Testis (tissue), 3 donors: ENCODE data around the gene SEPHS1. TPM values are rescaled to one million over a fixed set of nuclear protein-coding genes. Genes with fewer than 3 reads are reported as not detected.

Source experiments
- DNase-seq: peaks from one replicate; pipeline ENCODE4 v3.0.0-alpha.2; 2019
- H3K27ac ChIP-seq, 2 donors: fragments of 200-600 bp; sonication (generic); one replicate each; pipeline ENCODE4 v1.5.1; 2019
- H3K27me3 ChIP-seq: fragments of 200-600 bp; sonication (generic); one replicate; pipeline ENCODE4 v1.5.1; 2019
- H3K36me3 ChIP-seq: fragments of 200-600 bp; sonication (generic); one replicate; pipeline ENCODE4 v1.5.1; 2017; ENCODE audit warnings: low read depth; ENCODE audit errors: missing control alignments
- H3K4me1 ChIP-seq: fragments of 200-600 bp; sonication (generic); one replicate; pipeline ENCODE4 v1.5.1; 2019
- H3K4me3 ChIP-seq, 2 donors: fragments of 200-600 bp; sonication (generic); one replicate each; pipeline ENCODE4 v1.5.1; 2017 to 2019
- H3K9me3 ChIP-seq: fragments of 200-600 bp; sonication (generic); one replicate; pipeline ENCODE4 v1.5.1; 2017
- POLR2A ChIP-seq: fragments of 450-650 bp; IDR thresholded peaks from one replicate; pipeline ENCODE4 v1.6.1; 2017; ENCODE audit warnings: antibody characterized with exemption, mild to moderate bottlenecking, moderate library complexity
- WGBS, 2 donors: methylation state at CpG; one replicate each; pipeline ENCODE4 v1.1.5; 2018; 5-methylcytosine and 5-hydroxymethylcytosine counted together
- intact Hi-C: fragments of 100-400 bp; cut with DNase I; formaldehyde crosslinking; loops from one replicate; pipeline ENCODE4 v1.15.1; 2023; ENCODE audit warnings: low total_unique reads
- polyA plus RNA-seq: library from polyadenylated mRNA; stranded (reverse); fragments of 350-450 nt; fragmentation: Illumina TruSeq; extraction: RNeasy Lipid Tissue Mini Kit (QIAGEN cat#74804); gene quantifications from one replicate; pipeline ENCODE4 v1.2.3, GENCODE V29; 2014; ENCODE audit warnings: low read depth, low replicate concordance; ENCODE audit not compliant: insufficient read depth
- total RNA-seq, 2 donors: library from RNA; depleted of rRNA; stranded (reverse); fragments of >200 nt; gene quantifications; one replicate each; pipeline ENCODE4 v1.2.3, GENCODE V29; 2016
- TF ChIP-seq, protein P1 (sequence below), 3 experiments: fragments of 450-650 bp in 2 of 3; fragments of 200-600 bp in 1 of 3; sonication (generic) in 1 of 3; IDR thresholded peaks; one replicate each; pipeline ENCODE4 v1.5.1; 2016 to 2019; ENCODE audit warnings: antibody characterized with exemption in 3 of 3, mild to moderate bottlenecking in 2 of 3, moderate library complexity in 1 of 3

Gene SEPHS1
- total and polyA plus RNA-seq, 3 donors from 2014 or later = 31.1 to 48.3 (median 41.7) TPM

DNA sequence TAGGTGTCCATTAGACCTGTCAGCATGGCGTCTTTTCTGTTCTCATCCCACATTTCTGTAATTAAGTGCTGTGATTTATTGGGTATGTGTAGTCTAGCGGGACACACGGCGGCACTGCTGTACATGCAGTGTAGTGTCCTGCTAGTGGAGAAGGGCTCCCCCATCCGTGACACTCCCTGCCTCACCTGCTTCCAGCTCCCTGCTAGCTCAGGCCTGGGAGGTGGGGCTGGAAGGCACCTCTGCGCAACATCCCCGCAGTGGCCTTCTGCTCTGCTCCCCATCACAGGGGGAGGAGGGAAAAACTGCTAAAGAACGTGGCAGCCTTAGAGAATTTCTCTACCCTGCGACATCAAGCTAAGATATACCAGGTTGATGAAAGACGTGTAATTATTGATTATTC lies 19.5 kb downstream of the SEPHS1 start:
- WGBS, 2 donors = 81 to 87% methylated on average over 10 of the region's 10 CpGs
- H3K36me3 ChIP-seq = no peaks in the 10 kb centered on the region
- DNase-seq = no peak
- H3K4me3 ChIP-seq = no peak overlapping the region
- H3K4me1 ChIP-seq = no peaks in the 10 kb centered on the region
- no peaks in the 10 kb centered on the region for H3K27me3 ChIP-seq
- H3K27ac ChIP-seq = no peak overlapping the region
- no peak for TF ChIP-seq POLR2A
- TF ChIP-seq, protein P1, sequence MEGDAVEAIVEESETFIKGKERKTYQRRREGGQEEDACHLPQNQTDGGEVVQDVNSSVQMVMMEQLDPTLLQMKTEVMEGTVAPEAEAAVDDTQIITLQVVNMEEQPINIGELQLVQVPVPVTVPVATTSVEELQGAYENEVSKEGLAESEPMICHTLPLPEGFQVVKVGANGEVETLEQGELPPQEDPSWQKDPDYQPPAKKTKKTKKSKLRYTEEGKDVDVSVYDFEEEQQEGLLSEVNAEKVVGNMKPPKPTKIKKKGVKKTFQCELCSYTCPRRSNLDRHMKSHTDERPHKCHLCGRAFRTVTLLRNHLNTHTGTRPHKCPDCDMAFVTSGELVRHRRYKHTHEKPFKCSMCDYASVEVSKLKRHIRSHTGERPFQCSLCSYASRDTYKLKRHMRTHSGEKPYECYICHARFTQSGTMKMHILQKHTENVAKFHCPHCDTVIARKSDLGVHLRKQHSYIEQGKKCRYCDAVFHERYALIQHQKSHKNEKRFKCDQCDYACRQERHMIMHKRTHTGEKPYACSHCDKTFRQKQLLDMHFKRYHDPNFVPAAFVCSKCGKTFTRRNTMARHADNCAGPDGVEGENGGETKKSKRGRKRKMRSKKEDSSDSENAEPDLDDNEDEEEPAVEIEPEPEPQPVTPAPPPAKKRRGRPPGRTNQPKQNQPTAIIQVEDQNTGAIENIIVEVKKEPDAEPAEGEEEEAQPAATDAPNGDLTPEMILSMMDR (IDR thresholded peaks at IDR 0.05) = no peak
- intact Hi-C loops = no loop called here
- H3K9me3 ChIP-seq = no peaks in the 10 kb centered on the region

DNA sequence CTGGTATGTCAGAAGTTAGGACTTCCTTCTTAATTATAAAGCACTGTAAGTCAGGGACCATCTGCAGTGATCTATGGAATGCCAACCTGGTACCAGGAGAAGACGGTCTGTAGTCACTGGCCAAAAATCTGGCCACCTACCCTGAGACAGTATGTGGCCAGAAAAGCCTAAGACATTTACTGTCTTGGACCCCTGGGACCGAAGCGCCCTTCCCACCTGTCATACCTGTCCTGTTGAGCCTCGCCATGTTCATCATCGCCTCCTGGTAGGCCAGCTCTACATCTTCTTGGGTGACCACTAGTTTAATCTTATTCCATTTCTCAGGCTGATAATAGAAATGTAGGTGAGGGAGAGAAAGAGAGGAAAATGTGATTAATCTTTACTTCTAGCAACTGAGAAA lies 20.0 kb downstream of the SEPHS1 start:
- 92 to 98% methylated on average over 5 of the region's 5 CpGs for WGBS, 2 donors
- Histone ChIP-seq H3K4me3 (no peak overlapping the region), H3K36me3 (no peaks in the 10 kb centered on the region), H3K4me1 (no peaks in the 10 kb centered on the region), H3K27me3 (no peaks in the 10 kb centered on the region), H3K27ac (no peak overlapping the region), H3K9me3 (no peaks in the 10 kb centered on the region)
- no peak for TF ChIP-seq POLR2A
- TF ChIP-seq, protein P1 (IDR thresholded peaks at IDR 0.05) = no peak
- DNase-seq = no peak
- intact Hi-C loops = no loop called here

DNA sequence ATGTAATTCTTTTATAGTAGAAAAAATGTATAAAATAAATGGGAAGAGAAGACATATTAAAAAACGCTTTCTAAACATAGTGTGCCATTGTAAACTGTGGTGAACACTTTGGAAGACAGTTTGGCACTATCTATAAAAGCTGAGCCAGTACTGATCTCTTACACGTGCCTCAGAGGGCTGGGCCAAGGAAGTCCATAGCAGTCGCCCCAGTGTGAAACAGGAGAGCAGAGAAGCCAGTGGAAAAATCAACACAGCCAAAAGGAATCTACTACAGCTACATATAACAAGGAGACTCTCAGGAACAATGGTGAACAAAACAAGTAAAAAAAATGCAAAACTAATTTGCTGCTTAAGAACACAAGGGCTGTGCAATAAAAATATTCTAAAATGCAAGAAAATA lies 20.6 kb downstream of the SEPHS1 start:
- H3K4me1 ChIP-seq = no peaks in the 10 kb centered on the region
- H3K27ac ChIP-seq = no peak overlapping the region
- DNase-seq = no peak
- H3K9me3 ChIP-seq = no peaks in the 10 kb centered on the region
- WGBS, 2 donors = 33 to 48% methylated on average over 3 of the region's 3 CpGs
- no peaks in the 10 kb centered on the region for H3K27me3 ChIP-seq
- TF ChIP-seq POLR2A = no peak
- TF ChIP-seq, protein P1 (IDR thresholded peaks at IDR 0.05) = no peak
- H3K4me3 ChIP-seq = no peak overlapping the region
- no peaks in the 10 kb centered on the region for H3K36me3 ChIP-seq
- intact Hi-C loops = no loop called here

DNA sequence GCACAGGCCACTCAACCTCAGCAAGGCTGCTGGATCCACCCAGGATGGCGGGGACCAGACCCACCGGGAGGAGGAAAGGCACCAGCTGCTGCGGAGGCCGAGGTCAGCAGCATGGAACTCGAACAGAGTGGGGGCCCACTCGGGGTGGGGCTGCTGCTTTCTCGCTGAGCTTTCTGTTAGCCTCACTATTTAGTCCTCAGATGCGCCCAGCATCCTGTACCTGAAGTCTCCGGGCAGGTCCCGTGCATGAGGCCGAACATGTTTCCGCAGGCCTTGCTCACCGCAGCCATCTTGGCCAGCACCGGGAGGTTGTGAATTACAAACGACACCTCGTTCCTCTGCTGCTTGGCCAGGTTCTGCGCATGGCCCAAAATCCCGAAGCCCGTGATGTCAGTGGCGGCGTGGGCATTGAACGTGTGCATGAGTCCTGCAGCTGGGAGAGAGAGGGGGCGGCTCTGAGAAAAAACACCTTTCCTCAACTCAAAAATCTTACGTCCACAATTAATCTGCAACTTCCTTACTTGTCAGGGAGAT lies 25.4 kb downstream of the SEPHS1 start:
- intact Hi-C loops = no loop called here
- Histone ChIP-seq H3K4me1 (no peaks in the 10 kb centered on the region), H3K36me3 (no peaks in the 10 kb centered on the region), H3K4me3 (no peak overlapping the region), H3K27me3 (no peaks in the 10 kb centered on the region), H3K27ac (no peak overlapping the region), H3K9me3 (no peaks in the 10 kb centered on the region)
- TF ChIP-seq, protein P1 (IDR thresholded peaks at IDR 0.05) = no peak
- TF ChIP-seq POLR2A = no peak
- no peak for DNase-seq
- 94 to 95% methylated on average over 18 to 24 of the region's 24 CpGs for WGBS, 2 donors

DNA sequence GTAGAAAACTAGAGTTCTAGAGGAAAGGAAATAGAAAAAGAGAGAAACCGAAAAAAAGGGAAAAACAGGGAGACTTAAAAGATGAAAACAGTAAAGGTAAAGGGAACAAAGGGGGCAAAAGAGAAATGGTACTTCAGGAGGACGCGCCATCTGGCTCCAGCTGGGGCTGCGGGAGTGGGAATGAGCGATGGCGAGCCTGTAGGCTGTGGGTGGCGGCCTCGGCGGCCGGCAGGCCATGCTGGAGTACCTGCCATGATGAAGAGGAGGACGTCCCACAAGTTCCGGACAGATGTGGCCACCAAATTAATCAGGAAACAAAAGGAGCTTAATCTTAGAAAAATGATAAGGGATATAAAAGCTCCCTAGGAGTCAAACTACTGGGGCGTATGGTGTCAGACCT lies 26.5 kb downstream of the SEPHS1 start:
- Histone ChIP-seq H3K36me3 (no peaks in the 10 kb centered on the region), H3K4me3 (no peak overlapping the region), H3K4me1 (no peaks in the 10 kb centered on the region), H3K9me3 (no peaks in the 10 kb centered on the region), H3K27me3 (no peaks in the 10 kb centered on the region), H3K27ac (no peak overlapping the region)
- no peak for DNase-seq
- 94% methylated on average over 13 of the region's 13 CpGs for WGBS, 2 donors
- TF ChIP-seq, protein P1 (IDR thresholded peaks at IDR 0.05) = no peak
- TF ChIP-seq POLR2A = no peak
- intact Hi-C loops = no loop called here
